ENCODE data around the gene YRDC. TPM values are rescaled to one million over a fixed set of nuclear protein-coding genes. Genes with fewer than 3 reads are reported as not detected.
A peak's percentile ranks its signal among the peaks of the same experiment; 100 is the strongest.

YRDC gene
- total and polyA plus RNA-seq, 2 of the 13 experiments (the other 11 are each of a cell fraction or from before 2014, with no cell fraction given) = 27.5 to 29.2 TPM

DNA sequence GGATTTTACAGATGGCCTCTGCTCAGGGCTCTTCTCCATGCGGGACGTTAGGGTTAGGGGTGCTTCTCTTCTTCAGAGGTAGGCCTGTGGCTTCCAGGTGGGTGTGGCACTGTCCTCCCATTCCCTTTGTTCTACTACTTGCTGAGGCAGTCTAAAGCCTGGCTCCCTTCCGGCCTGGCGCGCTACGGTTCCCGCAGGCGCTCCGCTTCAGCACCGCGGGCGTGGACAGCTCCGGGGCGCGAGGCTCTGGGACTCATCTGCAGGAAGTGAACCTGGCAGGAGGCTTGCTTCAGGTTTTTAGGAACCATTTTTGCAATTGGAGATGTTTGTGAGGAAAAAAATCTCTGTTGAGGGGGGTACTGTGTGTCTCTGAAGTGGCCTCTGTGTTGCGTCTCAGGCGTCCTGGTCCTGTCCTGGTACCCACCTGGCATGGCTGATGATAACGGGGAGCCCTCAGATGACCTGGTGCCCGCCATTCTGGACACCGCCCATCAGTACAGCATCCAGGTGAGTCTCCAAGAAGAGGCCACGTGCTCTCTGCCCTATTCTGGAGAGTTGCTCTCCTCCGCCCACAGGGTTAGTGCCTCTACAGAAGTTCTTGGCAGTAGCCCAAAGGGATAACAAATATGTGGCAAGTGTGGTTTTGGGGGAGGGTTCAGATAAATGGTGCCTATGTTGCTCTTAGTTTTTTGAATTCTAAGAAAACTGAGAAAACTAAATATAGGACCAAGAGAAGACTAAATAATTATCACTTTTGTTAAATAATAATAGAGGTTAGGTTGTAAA, 12.5 kb downstream of the YRDC start (continued):
- TF ChIP-seq, protein P1, sequence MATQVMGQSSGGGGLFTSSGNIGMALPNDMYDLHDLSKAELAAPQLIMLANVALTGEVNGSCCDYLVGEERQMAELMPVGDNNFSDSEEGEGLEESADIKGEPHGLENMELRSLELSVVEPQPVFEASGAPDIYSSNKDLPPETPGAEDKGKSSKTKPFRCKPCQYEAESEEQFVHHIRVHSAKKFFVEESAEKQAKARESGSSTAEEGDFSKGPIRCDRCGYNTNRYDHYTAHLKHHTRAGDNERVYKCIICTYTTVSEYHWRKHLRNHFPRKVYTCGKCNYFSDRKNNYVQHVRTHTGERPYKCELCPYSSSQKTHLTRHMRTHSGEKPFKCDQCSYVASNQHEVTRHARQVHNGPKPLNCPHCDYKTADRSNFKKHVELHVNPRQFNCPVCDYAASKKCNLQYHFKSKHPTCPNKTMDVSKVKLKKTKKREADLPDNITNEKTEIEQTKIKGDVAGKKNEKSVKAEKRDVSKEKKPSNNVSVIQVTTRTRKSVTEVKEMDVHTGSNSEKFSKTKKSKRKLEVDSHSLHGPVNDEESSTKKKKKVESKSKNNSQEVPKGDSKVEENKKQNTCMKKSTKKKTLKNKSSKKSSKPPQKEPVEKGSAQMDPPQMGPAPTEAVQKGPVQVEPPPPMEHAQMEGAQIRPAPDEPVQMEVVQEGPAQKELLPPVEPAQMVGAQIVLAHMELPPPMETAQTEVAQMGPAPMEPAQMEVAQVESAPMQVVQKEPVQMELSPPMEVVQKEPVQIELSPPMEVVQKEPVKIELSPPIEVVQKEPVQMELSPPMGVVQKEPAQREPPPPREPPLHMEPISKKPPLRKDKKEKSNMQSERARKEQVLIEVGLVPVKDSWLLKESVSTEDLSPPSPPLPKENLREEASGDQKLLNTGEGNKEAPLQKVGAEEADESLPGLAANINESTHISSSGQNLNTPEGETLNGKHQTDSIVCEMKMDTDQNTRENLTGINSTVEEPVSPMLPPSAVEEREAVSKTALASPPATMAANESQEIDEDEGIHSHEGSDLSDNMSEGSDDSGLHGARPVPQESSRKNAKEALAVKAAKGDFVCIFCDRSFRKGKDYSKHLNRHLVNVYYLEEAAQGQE (IDR thresholded peaks at IDR 0.05; ENCODE audit: borderline replicate concordance in 1 of 2, low read depth in 1 of 2, low read length in 2 of 2) = peak; percentile 81 to 93
- no peak for TF ChIP-seq PAWR (CRISPR knock-in tag; IDR thresholded peaks at IDR 0.05; ENCODE audit: borderline replicate concordance)
- TF ChIP-seq, protein P2, sequence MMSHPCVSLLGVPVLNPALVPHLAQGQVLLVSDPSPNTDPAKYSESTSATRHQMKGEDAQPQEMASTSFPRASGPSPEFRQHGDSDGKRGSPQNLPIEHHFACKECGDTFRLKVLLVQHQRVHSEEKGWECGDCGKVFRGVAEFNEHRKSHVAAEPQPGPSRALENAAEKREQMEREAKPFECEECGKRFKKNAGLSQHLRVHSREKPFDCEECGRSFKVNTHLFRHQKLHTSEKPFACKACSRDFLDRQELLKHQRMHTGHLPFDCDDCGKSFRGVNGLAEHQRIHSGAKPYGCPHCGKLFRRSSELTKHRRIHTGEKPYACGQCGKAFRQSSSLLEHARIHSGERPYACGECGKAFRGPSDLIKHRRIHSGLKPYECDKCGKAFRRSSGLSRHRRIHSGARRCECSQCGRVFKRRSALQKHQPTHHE (CRISPR knock-in tag; IDR thresholded peaks at IDR 0.05; ENCODE audit: borderline replicate concordance) = no peak
- TF ChIP-seq MIER2 (CRISPR knock-in tag; IDR thresholded peaks at IDR 0.05) = peak; percentile 91
- TF ChIP-seq, protein P3, sequence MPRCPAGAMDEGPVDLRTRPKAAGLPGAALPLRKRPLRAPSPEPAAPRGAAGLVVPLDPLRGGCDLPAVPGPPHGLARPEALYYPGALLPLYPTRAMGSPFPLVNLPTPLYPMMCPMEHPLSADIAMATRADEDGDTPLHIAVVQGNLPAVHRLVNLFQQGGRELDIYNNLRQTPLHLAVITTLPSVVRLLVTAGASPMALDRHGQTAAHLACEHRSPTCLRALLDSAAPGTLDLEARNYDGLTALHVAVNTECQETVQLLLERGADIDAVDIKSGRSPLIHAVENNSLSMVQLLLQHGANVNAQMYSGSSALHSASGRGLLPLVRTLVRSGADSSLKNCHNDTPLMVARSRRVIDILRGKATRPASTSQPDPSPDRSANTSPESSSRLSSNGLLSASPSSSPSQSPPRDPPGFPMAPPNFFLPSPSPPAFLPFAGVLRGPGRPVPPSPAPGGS (CRISPR knock-in tag; IDR thresholded peaks at IDR 0.05) = no peak
- TF ChIP-seq, protein P4, sequence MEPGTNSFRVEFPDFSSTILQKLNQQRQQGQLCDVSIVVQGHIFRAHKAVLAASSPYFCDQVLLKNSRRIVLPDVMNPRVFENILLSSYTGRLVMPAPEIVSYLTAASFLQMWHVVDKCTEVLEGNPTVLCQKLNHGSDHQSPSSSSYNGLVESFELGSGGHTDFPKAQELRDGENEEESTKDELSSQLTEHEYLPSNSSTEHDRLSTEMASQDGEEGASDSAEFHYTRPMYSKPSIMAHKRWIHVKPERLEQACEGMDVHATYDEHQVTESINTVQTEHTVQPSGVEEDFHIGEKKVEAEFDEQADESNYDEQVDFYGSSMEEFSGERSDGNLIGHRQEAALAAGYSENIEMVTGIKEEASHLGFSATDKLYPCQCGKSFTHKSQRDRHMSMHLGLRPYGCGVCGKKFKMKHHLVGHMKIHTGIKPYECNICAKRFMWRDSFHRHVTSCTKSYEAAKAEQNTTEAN (CRISPR knock-in tag; conservative IDR thresholded peaks at IDR 0.05) = no peak
- no peak for TF ChIP-seq ZNF598 (CRISPR knock-in tag; IDR thresholded peaks at IDR 0.05; ENCODE audit: borderline replicate concordance)

All from HepG2 (cell line).